GM19395 (cell line): ENCODE results near the gene HIGD1A.

ENCODE experiments used
- ATAC-seq: cut with Tn5 transposase; IDR thresholded peaks from one replicate; pipeline ENCODE4 v1.9.1; 2021; ENCODE audit warnings: mild to moderate bottlenecking, moderate library complexity; ENCODE audit not compliant: unreplicated experiment

HIGD1A gene

GRCh38 chr3:42801784-42802183 lies 2.5 kb downstream of the HIGD1A start:
- ATAC-seq, result no peak

GRCh38 chr3:42801048-42801620 lies 3.2 kb downstream of the HIGD1A start:
- no peak for ATAC-seq

GRCh38 chr3:42800251-42800650 lies 4.0 kb downstream of the HIGD1A start:
- no peak for ATAC-seq

- ATAC-seq, result no peak
These were observed 4.9 kb downstream of the HIGD1A start for GRCh38 chr3:42799376-42799775.

- no peak for ATAC-seq
These were observed 7.9 kb downstream of the HIGD1A start for GRCh38 chr3:42796332-42796885.

- ATAC-seq, result no peak
These were observed 8.6 kb downstream of the HIGD1A start for GRCh38 chr3:42795621-42796181.

GRCh38 chr3:42790714-42791229 lies 13.5 kb downstream of the HIGD1A start:
- no peak for ATAC-seq

- ATAC-seq, result no peak
These were observed 17.7 kb downstream of the HIGD1A start for GRCh38 chr3:42786631-42787030.

GRCh38 chr3:42786212-42786611 lies 18.1 kb downstream of the HIGD1A start:
- no peak for ATAC-seq

- peak; percentile 79 for ATAC-seq
These were observed 23.2 kb downstream of the HIGD1A start for GRCh38 chr3:42780892-42781700.

- ATAC-seq, result no peak
These were observed 23.9 kb downstream of the HIGD1A start for GRCh38 chr3:42780398-42780797.

- no peak for ATAC-seq
These were observed 25.6 kb downstream of the HIGD1A start for GRCh38 chr3:42778644-42779043.

- ATAC-seq, result peak; percentile 30
These were observed 30.9 kb downstream of the HIGD1A start for GRCh38 chr3:42773409-42773751.

GRCh38 chr3:42772670-42773408 lies 31.5 kb downstream of the HIGD1A start, which contains the start of gene CCDC13:
TSS of gene CCDC13 (minus strand) at chr3:42773253. CDS start at chr3:42758345, 14,908 bp downstream.
- peak; percentile 97 for ATAC-seq

GRCh38 chr3:42771271-42771670 lies 33.0 kb downstream of the HIGD1A start:
- ATAC-seq, result no peak

- no peak for ATAC-seq
These were observed 34.7 kb downstream of the HIGD1A start for GRCh38 chr3:42769477-42770131.

GRCh38 chr3:42764561-42765295 lies 39.6 kb downstream of the HIGD1A start:
- no peak for ATAC-seq

GRCh38 chr3:42764115-42764514 lies 40.2 kb downstream of the HIGD1A start:
- ATAC-seq, result no peak

- ATAC-seq, result peak; percentile 47
These were observed 41.3 kb downstream of the HIGD1A start for GRCh38 chr3:42763021-42763420.
